NCI-H1417 treated with DMSO at 0.1 percent for 48 hours (cell line): ENCODE data around the gene IDE.
"Not testable (repeated sequence)": the region's sequence is repeated elsewhere in the genome, so short reads cannot be mapped to it uniquely, and the experiment has no call there.

Source experiments
- DNase-seq: peaks from one replicate; lab custom pipeline; 2025; lab: John Stamatoyannopoulos, UW

IDE gene

GRCh38 chr10:92419740-92420545 lies 153.9 kb downstream of the IDE start:
- no peak for DNase-seq

- no peak for DNase-seq
Observed at GRCh38 chr10:92418891-92419290, 155.0 kb downstream of the IDE start.

- DNase-seq = no peak
Observed at GRCh38 chr10:92418221-92418620, 155.7 kb downstream of the IDE start.

- DNase-seq = no peak
Observed at GRCh38 chr10:92413519-92413918, 160.4 kb downstream of the IDE start.

- DNase-seq = no peak
Observed at GRCh38 chr10:92413011-92413410, 160.9 kb downstream of the IDE start.

- DNase-seq = no peak
Observed at GRCh38 chr10:92411406-92411805, 162.5 kb downstream of the IDE start.

GRCh38 chr10:92410501-92410900 lies 163.4 kb downstream of the IDE start:
- no peak for DNase-seq

- no peak for DNase-seq
Observed at GRCh38 chr10:92408017-92408361, 165.9 kb downstream of the IDE start.

- DNase-seq = no peak
Observed at GRCh38 chr10:92407305-92408016, 166.4 kb downstream of the IDE start.

GRCh38 chr10:92405419-92405924 lies 168.4 kb downstream of the IDE start:
- no peak for DNase-seq

GRCh38 chr10:92404612-92405418 lies 169.1 kb downstream of the IDE start:
- DNase-seq = no peak

GRCh38 chr10:92402234-92402633 lies 171.7 kb downstream of the IDE start:
- not testable (repeated sequence) for DNase-seq
